ENCODE data around the gene KIF16B.

- TF ChIP-seq CTCF (IDR thresholded peaks at IDR 0.05) (no peak), POLR2A (IDR thresholded peaks at IDR 0.05) (no peak)
Observed at GRCh38 chr20:16599257-16599656, 26.0 kb upstream of the KIF16B start.
